ENCODE data around the gene PTPN3. TPM values are rescaled to one million over a fixed set of nuclear protein-coding genes. Genes with fewer than 3 reads are reported as not detected.

PTPN3 gene
- total and polyA plus RNA-seq, 9 of the 15 experiments (the other 6 are each of a cell fraction or from before 2014, with no cell fraction given), result 0.02 TPM; not detected in 8

DNA sequence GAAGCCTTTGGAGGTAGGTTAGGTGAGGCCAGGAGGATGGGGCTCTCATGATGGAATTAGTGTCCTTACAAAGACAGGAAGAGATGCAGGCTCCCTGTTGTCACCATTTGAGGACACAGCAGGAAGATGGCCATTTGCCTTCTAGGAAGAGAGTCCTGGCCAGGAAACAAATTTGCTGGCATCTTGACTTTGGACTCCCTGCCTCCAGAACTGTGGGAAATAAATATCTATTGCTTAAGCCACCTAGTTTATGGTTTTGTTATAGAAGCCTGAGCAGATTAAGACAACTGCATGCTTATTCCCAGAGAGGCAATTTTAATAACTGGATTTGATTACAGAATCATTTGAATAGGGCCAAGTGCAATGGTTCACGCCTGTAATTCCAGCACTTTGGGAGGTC, 126.7 kb downstream of the PTPN3 start:
- no peaks in the 10 kb centered on the region for H4K20me1 ChIP-seq (replicated peaks; ENCODE audit: control insufficient read depth, insufficient read depth, low read length)
- no peak overlapping the region for H3K4me2 ChIP-seq (ENCODE audit: insufficient read depth, low read length)
- H3K36me3 ChIP-seq (ENCODE audit: control insufficient read depth, insufficient read depth, low read length), result no peaks in the 10 kb centered on the region
- no peak for DNase-seq (ENCODE audit: extremely low read depth in 1 of 4, low spot score in 3 of 4)
- no peak for FAIRE-seq
- no peaks in the 10 kb centered on the region for H3K79me2 ChIP-seq (ENCODE audit: control insufficient read depth, insufficient read depth, low read length)
- no peaks in the 10 kb centered on the region for H3K9me1 ChIP-seq (ENCODE audit: control insufficient read depth, insufficient read depth, low read length)
- no peak for ATAC-seq
- intact Hi-C loops (cut with micrococcal nuclease), result loop anchor here (10.0 kb wide), 1 partner anchor 63 kb away; no protein-coding TSS in a partner anchor
- H3K4me3 ChIP-seq, result no peak overlapping the region
- no peak overlapping the region for H3K9ac ChIP-seq (ENCODE audit: insufficient read depth in 1 of 2, low read depth in 2 of 2, low read length in 2 of 2)
- WGBS (ENCODE audit: insufficient coverage, low coverage, missing lambda C conversion rate), result 0% methylated on average over 1 of the region's 1 CpG
- H3K9me3 ChIP-seq (replicated peaks; ENCODE audit: control insufficient read depth, insufficient read depth, low read depth, low read length), result no peaks in the 10 kb centered on the region
- peaks cover 0 to 21% of the 10 kb centered on the region in 2 experiments; a peak in 3 of 5 replicates for H3K27me3 ChIP-seq (ENCODE audit: control insufficient read depth in 2 of 2, insufficient read depth in 2 of 2, low read length in 2 of 2)
- no TSS peak for BruUV-seq (replicated peaks)
- no peak overlapping the region for H2AFZ ChIP-seq (ENCODE audit: low read depth, low read length)
- POLR2A ChIA-PET, result no interaction called here
- no peak overlapping the region for H3K27ac ChIP-seq (ENCODE audit: extremely low read depth, low read depth, low read length)
- H3K4me1 ChIP-seq (replicated peaks in 1 of 2; ENCODE audit: control insufficient read depth in 2 of 2, insufficient read depth in 2 of 2, low read length in 2 of 2), result no peaks in the 10 kb centered on the region
- no peak for TF ChIP-seq HNRNPUL1 (IDR thresholded peaks at IDR 0.05; ENCODE audit: low read length)
- TF ChIP-seq, protein P1, sequence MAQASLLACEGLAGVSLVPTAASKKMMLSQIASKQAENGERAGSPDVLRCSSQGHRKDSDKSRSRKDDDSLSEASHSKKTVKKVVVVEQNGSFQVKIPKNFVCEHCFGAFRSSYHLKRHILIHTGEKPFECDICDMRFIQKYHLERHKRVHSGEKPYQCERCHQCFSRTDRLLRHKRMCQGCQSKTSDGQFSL (CRISPR knock-in tag; IDR thresholded peaks at IDR 0.05), result no peak
- TF ChIP-seq, protein P1 (tag; IDR thresholded peaks at IDR 0.05), result no peak
- in situ Hi-C loops (cut with MboI), result no loop called here
- CTCF ChIA-PET (ENCODE audit: low intra/inter-chr PET ratio), result no interaction called here

DNA sequence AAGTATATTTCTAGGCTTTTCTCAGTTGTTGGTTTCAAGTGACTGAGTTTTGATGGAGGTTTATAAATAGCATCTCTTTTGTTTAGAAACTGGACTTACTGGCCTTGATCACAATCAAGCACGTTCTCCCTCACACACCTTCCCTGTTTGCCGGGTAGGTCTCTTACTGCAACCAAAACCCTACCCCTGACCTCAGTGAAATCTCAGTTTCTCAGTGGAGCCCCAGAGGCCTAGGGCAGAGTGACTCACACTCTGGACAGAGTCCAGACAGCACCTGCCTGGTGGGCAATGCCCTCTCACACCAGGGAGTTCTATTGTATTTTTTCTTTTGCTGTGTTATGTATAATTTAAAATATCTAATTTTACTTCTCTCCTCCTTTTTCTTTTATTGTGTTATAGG, 128.8 kb downstream of the PTPN3 start:
- H3K9me1 ChIP-seq (ENCODE audit: control insufficient read depth, insufficient read depth, low read length), result no peaks in the 10 kb centered on the region
- no peak overlapping the region for H3K9ac ChIP-seq (ENCODE audit: insufficient read depth in 1 of 2, low read depth in 2 of 2, low read length in 2 of 2)
- no peaks in the 10 kb centered on the region for H3K9me3 ChIP-seq (replicated peaks; ENCODE audit: control insufficient read depth, insufficient read depth, low read depth, low read length)
- no peak overlapping the region for H3K27ac ChIP-seq (ENCODE audit: extremely low read depth, low read depth, low read length)
- in situ Hi-C loops (cut with MboI), result no loop called here
- CTCF ChIA-PET (ENCODE audit: low intra/inter-chr PET ratio), result no interaction called here
- ATAC-seq, result no peak
- DNase-seq (ENCODE audit: extremely low read depth in 1 of 4, low spot score in 3 of 4), result no peak
- H3K4me3 ChIP-seq, result no peak overlapping the region
- FAIRE-seq, result no peak
- peaks cover 0 to 21% of the 10 kb centered on the region in 2 experiments; a peak in 2 of 5 replicates for H3K27me3 ChIP-seq (ENCODE audit: control insufficient read depth in 2 of 2, insufficient read depth in 2 of 2, low read length in 2 of 2)
- no peak overlapping the region for H3K4me2 ChIP-seq (ENCODE audit: insufficient read depth, low read length)
- no peak overlapping the region for H2AFZ ChIP-seq (ENCODE audit: low read depth, low read length)
- no peaks in the 10 kb centered on the region for H3K4me1 ChIP-seq (replicated peaks in 1 of 2; ENCODE audit: control insufficient read depth in 2 of 2, insufficient read depth in 2 of 2, low read length in 2 of 2)
- TF ChIP-seq FOXP1 (CRISPR knock-in tag; IDR thresholded peaks at IDR 0.05), result no peak
- TF ChIP-seq FOXJ3 (CRISPR knock-in tag; IDR thresholded peaks at IDR 0.05), result no peak
- TF ChIP-seq CCNT2 (IDR thresholded peaks at IDR 0.05; ENCODE audit: borderline replicate concordance, extremely low read depth, insufficient read length, low read depth, low read length), result no peak
- TF ChIP-seq U2AF1 (optimal IDR thresholded peaks at IDR 0.05; ENCODE audit: low read depth, low read length), result no peak
- intact Hi-C loops (cut with micrococcal nuclease), result no loop called here
- BruUV-seq (replicated peaks), result no TSS peak
- H4K20me1 ChIP-seq (replicated peaks; ENCODE audit: control insufficient read depth, insufficient read depth, low read length), result no peaks in the 10 kb centered on the region
- H3K36me3 ChIP-seq (ENCODE audit: control insufficient read depth, insufficient read depth, low read length), result no peaks in the 10 kb centered on the region
- 0% methylated on average over 2 of the region's 2 CpGs for WGBS (ENCODE audit: insufficient coverage, low coverage, missing lambda C conversion rate)
- POLR2A ChIA-PET, result interaction anchor here (0.6 to 0.7 kb wide), 2 partner anchors 65 to 364 kb away, joined by 3 to 4 read pairs; no protein-coding TSS in a partner anchor
- H3K79me2 ChIP-seq (ENCODE audit: control insufficient read depth, insufficient read depth, low read length), result no peaks in the 10 kb centered on the region
